HG02981 (cell line): ENCODE measurements around the gene MALRD1.

Experiments used
- ATAC-seq: cut with Tn5 transposase; IDR thresholded peaks from one replicate; pipeline ENCODE4 v1.9.1; 2021; ENCODE audit warnings: mild to moderate bottlenecking, moderate library complexity; ENCODE audit not compliant: unreplicated experiment

MALRD1 gene

DNA sequence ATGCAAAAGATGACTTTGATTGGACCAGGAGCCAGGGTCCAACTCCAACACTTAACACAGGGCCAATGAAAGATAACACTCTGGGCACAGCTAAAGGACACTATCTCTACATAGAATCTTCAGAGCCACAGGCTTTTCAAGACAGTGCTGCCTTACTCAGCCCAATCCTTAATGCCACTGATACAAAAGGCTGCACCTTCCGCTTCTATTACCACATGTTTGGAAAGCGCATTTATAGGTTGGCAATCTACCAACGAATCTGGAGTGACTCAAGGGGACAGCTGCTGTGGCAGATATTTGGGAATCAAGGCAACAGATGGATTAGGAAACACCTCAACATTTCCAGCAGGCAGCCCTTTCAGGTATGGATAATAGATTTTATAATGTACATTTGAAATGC lies 160.7 kb downstream of the MALRD1 start:
- ATAC-seq, result no peak

DNA sequence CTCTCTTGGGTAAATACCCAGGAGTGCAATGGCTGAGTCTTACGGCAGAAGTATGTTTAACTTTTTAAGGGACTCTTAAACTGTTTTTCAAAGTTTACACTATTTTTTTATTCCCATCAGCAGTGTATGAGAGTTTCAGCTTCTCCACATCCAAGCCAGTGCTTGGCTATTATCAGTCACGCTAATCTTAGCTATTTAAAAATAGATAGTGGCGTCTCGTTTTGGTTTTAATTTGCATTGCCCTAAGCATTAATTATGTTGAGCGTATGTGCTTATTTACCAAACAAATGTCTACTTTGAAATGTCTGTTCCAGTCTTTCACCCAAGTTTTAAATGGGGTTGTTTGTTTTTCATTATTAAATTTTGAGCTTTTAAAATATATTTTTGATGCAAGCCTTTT lies 164.0 kb downstream of the MALRD1 start:
- ATAC-seq, result no peak

- no peak for ATAC-seq
These were observed 172.6 kb downstream of the MALRD1 start for GRCh38 chr10:19221216-19221615.

DNA sequence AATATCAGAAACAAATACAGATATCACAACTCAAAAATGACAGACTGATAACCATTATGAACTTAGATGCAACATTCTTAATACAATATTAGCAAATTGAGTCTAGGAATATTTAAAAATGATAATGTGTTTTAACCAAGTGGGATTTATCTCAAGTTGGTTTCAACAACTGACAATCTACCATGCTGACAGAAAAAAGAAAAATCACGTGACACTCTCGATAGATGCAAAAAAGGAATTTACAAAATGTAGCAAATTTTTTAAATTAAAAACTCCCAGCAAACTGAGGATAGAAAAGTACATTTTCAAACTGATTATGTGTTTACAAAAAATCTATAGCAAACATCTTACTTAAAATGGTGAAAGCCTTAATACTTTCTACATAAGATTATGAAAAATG lies 177.4 kb downstream of the MALRD1 start:
- ATAC-seq, result no peak

GRCh38 chr10:19231034-19231433 lies 182.4 kb downstream of the MALRD1 start:
- no peak for ATAC-seq

- ATAC-seq, result no peak
These were observed 197.5 kb downstream of the MALRD1 start for GRCh38 chr10:19245889-19246752.

GRCh38 chr10:19247843-19248242 lies 199.2 kb downstream of the MALRD1 start:
- no peak for ATAC-seq

DNA sequence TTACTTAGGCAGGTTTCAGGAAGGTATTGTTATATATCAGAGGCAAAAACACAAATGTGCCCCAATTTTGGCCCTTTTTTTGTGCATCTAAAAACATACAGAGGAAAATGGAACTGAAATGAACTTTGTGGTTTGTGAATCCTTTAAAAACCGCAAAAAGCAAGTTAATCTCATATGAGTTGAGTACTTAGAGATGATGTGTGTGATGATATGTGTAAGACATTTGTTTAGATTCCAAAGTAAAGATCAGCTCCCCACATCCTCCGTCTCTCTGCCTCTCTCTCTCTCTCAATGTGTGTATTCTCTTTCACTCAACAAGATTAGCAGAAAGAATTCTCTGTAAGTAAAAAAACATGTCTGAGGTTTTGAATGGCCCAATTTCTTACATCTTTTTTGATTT lies 201.9 kb downstream of the MALRD1 start:
- no peak for ATAC-seq

DNA sequence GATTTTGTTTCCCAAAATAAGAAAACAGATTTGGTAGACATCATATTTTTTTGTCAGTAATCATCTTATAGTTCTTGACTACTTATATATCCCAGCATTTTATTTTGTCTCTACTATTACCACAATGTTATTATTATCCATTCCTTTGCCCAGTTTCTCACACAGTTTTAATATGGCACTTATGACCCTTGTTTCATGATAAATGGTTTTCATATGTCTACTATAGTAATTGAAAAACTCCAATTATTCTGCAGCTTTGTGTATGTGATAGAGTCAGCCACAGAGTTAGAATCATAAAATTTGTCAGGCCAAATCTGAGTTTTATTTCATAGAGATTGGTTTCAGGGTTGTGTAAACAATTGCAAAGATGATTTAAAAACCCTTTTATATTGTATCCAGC lies 203.9 kb downstream of the MALRD1 start:
- no peak for ATAC-seq

- ATAC-seq, result no peak
These were observed 207.7 kb downstream of the MALRD1 start for GRCh38 chr10:19256331-19256730.

- ATAC-seq, result no peak
These were observed 214.7 kb downstream of the MALRD1 start for GRCh38 chr10:19263262-19263661.

DNA sequence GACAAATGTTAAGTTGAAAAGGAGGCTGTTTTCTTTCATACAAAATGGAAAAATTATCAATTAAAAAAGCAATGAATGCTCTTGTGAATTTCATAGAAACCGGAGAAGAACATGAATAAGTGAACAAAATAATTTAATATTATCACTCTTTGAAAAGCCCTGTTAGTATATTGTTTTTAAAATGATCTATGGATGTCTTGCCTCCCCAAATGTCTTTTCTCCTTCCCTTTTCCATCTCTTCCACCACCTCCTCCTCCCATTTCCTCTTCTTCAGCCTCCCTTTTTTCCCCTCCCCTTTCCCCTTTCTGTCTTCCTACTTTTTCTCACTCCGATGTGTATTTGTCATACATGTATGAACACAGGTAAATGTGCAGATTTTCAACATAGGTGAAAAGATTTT lies 234.7 kb downstream of the MALRD1 start:
- ATAC-seq, result no peak

DNA sequence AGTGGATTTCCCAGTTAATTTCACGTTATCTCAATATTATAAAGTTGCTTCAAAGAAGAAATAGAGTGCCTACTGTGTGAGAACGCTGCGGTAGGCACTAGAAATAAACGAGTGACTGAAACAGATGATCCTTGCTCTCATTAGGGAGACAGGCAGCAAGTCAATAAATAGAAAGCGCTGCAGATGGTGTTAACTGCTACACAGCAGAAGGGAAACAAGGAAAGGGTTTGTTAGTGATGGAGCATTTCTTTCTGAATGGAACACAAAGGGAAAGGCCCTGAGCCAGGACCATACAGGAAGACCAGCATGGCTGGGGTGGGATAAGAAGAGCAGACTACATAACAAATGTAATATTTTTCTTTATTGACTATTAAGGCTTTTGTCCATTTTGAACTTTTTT lies 235.2 kb downstream of the MALRD1 start:
- no peak for ATAC-seq

DNA sequence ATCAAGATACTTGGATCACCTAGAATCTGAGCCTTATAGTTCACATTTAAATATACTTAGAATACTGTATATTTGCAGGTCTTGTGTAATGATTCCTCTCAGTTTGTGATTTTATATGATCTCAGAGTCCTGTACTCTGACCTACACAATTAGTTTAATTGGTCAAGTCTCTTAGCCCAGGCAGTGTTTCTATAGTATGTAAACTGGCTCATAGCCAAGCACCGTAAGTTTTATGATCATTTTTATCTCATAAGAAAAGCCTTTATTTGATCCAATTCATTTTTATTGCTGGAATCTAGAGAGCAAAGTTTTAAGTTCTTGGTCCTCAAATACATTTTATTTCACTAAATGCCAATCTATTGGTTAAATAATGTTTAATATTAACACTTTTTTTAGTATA lies 242.2 kb downstream of the MALRD1 start:
- ATAC-seq, result no peak

DNA sequence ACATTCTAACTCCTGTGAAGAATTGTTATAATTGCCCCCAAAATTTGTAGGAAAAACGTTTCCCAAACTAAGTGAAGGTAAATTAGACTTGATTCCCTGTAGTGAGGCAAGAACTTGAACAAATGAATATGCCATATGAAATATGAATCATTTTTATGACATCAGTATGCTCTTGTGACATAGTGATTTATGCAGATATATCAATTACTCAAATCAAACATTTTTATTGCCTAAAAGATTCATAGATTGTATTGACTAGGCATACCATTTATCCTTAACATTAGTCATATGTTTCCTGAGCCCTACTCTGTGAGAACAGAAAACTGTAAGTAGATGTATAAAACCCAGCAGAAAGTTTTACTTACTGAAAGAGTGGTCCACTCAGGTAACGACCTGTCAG lies 245.6 kb downstream of the MALRD1 start:
- ATAC-seq, result no peak

- no peak for ATAC-seq
These were observed 251.0 kb downstream of the MALRD1 start for GRCh38 chr10:19299645-19300044.

DNA sequence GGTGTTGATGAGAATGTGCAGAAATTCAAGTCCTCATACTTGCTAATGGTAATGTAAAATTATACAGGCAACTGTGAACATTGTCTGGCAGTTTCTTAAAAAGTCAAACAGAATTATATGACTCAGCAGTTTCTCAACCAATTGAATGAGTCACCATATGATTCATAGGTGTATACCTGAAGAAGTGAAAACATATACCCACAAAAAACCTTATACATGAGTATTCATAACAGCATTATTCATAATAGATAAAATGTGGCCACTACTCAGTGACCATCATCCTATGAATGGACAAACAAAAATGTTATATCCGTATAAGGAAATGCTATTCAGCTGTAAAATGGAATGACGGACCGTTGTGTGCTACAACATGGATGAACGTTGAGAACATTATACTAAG lies 253.5 kb downstream of the MALRD1 start:
- no peak for ATAC-seq

DNA sequence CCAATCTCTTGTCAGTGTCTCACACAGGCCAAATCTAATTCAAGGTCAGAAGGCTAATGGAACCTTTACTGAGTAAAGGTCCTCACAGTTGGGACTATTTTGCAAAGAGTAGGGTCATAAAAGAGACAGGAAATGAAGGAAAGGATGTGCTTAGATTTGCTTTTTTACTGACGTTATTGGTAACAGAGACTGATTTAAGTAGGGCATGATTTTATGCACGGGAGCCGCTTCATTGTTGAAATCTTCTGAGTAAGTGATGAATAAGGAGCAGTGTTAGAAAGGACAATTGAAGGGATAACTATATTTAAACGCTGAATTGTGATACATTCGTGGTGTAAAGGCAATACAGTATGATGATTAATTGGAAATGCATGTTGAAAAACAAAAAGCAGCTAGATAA lies 261.5 kb downstream of the MALRD1 start:
- no peak for ATAC-seq

DNA sequence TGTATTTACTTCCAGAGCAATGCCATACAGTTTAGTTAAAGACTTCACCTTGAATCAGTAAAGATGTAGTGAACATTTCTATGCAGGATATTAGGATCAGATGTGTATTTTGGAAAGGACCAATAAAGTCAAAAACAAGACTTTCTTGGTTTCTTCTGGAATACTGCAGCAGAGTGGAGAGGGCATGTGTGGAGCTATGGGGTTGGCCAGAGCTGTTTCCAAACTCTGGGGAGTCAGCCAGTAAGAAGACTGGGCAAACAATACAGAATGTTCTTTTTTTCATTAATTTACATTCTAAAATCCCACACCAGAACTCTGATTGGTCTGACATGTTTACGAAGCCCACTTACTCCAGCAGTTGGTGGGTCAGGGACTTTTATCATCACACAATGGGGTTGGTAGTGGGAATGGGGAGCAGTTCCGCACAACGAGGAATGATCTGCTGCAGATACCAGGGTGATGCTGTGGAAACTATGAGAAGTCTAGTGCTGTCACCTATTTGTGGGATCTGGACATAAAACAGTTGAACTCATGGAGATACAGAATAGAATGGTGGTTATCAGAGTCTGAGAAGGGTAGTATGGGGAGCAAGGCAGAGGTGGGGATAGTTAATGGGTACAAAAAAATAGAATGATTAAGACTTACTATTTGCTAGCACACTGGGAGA lies 267.7 kb downstream of the MALRD1 start:
- no peak for ATAC-seq

- ATAC-seq, result no peak
These were observed 269.4 kb downstream of the MALRD1 start for GRCh38 chr10:19317952-19318351.

- ATAC-seq, result no peak
These were observed 277.0 kb downstream of the MALRD1 start for GRCh38 chr10:19325581-19325980.

GRCh38 chr10:19328582-19328981 lies 280.0 kb downstream of the MALRD1 start:
- ATAC-seq, result no peak
